SU-DHL-6 (cell line): ENCODE measurements around the gene ZNF641.

Experiments
- CTCF ChIP-seq: fragments of 200-600 bp; sonication (generic); IDR thresholded peaks from one replicate; pipeline ENCODE4 v1.5.1; 2017; ENCODE audit warnings: antibody characterized with exemption, mild to moderate bottlenecking, low read length, moderate library complexity; ENCODE audit not compliant: insufficient read depth, poor library complexity, severe bottlenecking
- EZH2phosphoT487 ChIP-seq: fragments of 200-600 bp; sonication (generic), shearing (Covaris generic); conservative IDR thresholded peaks from 2 replicates; pipeline ENCODE4 v1.6.1; 2018; ENCODE audit warnings: mild to moderate bottlenecking, antibody characterized with exemption, low read length, moderate library complexity, mixed read lengths

- TF ChIP-seq CTCF (no peak), EZH2phosphoT487 (no peak)
Measured at GRCh38 chr12:48302161-48302911, 48.4 kb downstream of the ZNF641 start.
